GM18511 (cell line): ENCODE data around the gene HNRNPA2B1.
"Not testable (repeated sequence)": the region's sequence is repeated elsewhere in the genome, so short reads cannot be mapped to it uniquely, and the experiment has no call there.

ENCODE experiments used
- ATAC-seq: cut with Tn5 transposase; IDR thresholded peaks from one replicate; pipeline ENCODE4 v1.9.1; 2021; ENCODE audit warnings: mild to moderate bottlenecking, moderate library complexity; ENCODE audit not compliant: unreplicated experiment

HNRNPA2B1 gene

DNA sequence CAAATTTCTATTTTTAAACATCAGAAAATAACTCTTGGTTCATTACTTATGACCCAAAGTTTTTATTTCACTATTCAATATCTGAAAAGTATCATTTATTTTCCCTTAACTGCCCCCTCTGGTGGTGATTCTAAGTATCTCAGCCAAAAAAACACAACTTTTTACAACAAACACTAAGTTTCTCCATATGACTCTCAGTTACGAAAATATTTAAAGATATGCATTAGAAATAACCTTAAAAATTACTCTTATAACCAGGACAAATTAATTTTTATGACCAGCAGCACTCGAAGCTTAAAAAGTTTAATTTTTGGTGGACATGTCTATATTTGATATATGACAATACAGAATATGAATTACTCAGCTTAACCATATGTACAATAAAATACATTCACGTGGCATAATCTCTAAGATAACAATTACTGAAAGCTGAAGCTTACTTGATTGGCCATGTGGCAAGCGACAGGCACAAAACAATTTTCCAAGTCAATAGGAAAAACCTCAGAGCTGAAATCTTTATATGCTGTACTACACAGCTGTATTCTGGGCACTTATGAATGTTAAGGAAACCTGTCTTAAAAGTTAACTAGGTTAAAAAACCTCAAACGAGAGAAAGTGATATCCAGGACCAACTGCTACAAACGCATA, 2.3 kb downstream of the HNRNPA2B1 start:
- ATAC-seq = no peak

- no peak for ATAC-seq
Measured at GRCh38 chr7:26197153-26198115, 3.1 kb downstream of the HNRNPA2B1 start.

DNA sequence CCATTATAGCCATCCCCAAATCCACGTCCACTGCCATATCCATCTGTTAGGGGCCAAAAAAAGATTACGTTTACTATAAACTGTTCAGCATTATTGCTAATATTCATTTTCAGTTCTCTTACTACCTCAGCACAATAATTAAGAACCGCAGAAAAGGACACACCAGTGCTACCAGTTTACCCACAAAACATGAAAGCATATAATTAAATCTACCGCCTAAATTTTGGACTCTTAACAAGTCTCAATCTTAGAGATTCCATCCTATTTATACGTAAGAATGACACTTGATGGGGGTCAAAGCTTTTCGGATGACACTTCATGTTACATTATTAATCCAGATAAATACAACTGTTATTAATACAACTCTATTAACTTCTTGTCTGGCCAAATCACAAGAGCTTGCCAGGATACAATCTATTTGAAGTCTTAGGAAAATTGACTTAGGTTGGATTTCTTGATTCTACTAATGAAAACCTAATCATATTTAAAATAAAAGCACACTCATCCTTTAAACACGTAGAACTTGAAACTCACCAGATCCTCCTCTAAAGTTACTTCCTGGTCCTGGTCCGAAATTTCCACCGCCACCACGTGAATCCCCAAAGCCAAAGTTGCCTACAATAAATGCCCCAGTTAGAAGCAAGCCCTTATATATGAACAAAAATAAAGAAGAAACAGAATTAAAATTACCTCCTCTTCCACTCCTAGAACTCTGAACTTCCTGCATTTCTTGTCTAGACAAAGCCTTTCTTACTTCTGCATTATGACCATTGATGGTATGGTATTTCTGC, 4.5 kb downstream of the HNRNPA2B1 start:
- ATAC-seq = no peak

DNA sequence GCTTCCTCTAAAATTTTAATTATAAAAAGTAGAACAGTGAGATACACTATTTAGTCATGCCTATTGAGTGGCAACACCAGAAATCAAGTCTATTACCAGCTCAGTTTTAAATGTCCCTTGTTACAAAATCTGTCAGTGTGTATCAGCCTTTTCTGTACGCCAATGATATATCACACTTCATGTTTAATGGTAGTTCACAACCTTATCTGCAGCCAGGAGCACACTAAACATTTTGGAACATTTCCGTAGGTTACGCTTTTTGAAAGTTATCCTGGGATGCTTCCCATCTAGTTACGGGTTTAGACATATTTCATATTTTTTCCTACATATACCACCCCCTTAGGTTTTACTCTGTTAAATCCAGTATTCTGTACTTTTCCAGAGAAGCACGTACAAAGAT, 5.4 kb downstream of the HNRNPA2B1 start:
- ATAC-seq = no peak

GRCh38 chr7:26194764-26195163, 5.8 kb downstream of the HNRNPA2B1 start:
- ATAC-seq = not testable (repeated sequence)

DNA sequence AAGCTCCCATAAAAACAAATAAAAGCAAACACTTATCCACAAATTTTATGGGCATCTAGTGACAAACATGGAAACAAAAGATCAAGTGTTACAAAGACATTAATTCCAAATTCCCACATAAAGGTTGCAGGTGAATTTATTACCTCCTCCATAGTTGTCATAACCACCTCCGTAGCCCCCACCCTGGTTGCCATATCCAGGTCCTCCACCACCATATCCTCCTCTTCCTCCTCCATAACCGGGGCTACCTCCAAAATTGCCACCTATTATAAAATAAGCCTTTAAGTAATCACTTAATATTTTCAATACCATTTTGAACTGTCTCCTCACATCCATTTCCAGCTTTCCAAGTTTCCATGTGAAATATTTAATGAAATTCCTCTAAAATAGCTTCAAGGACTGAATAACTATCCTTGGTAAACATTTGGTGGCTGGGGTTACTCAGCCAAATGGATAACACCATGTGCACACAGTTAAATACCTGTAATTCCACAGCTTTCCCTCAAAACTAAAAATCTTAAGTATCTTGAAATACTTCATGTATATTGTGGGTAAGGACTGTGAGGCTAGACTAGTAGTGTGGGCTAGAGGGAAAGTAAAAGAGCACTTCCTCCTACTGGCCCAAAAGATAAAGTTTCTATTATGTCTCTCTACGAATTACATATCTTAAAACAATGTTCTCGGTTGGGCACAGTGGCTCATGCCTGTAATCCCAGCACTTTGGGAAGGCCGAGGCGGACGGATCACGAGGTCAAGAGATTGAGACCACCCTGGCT, 6.9 kb downstream of the HNRNPA2B1 start:
- ATAC-seq = no peak

- ATAC-seq = no peak
Measured at GRCh38 chr7:26192485-26193087, 8.0 kb downstream of the HNRNPA2B1 start.

DNA sequence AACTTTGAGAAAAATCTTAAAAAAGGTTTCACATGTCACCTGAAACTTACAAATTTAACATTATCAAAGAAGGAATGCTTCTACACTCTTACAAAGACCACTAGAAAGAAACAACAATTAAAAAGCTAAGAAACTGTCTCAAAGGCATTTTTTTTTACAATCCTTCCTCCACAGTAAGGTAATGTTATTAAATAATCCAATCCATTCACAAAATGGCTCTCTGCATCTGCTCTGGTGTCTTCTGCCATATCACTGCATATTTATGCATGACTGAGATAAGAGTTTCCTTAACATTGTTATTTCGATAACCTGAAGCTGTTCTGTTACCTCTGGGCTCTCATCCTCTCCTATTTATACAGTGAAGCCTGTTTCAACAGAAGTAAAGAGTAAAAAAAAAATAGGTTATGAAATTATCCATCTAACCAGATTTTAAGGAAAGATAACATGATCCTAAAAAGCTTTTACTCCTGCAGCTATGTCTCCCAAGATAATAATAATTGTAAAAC, 8.5 kb downstream of the HNRNPA2B1 start:
- no peak for ATAC-seq

DNA sequence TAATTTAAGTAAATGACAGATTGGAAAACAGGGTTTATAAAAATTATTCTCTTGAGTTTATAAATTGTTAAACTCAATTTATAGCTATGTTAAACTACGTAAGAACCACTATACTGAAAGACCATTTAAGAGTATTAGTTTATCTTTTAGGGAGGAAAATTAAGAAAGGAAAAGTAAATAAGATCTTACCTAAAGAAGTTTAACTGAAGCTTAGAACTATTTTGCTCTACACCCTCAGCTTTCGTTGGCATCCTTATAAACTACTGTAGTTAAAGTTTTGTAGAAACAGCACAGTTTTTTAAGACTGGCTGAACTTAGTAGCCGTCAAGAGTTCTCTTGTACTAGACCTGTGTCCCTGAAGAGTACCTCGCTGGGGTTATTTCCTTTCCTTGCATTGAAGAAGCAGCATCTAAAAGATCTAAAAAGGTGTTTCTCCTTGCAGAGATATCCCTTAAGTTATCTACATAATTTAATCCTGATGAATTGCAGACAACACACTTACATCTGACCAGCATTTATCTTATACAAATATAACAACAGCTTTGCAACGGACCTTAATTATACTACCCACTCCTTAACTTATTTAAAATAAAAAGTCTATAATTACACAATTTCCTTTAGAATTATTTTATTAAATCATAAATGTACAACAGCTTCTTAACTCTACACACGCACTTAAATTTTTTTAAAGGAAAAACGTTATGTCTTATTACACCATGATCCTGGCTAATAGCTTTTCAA, 9.1 kb downstream of the HNRNPA2B1 start:
- ATAC-seq = no peak

DNA sequence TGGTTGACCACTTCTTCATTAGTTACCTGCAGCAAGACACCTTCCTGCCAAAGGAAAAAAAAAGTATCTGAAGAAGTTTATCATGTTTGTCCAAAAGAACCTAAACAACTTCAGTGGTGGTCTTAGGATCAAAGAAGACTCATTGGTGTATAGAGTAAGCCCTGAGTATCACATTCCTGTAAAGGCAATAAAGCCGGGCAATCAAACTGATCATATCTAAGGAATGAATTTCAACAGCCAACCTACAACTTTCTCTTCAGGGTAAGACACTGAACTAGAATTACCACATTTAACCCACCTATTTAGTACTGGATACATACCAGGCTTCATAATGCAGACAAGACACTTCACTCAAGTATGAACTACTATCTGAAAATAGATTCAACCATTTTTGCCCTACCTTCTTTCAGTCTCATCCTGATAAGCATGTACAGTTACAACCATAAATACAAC, 10.1 kb downstream of the HNRNPA2B1 start:
- ATAC-seq = no peak

DNA sequence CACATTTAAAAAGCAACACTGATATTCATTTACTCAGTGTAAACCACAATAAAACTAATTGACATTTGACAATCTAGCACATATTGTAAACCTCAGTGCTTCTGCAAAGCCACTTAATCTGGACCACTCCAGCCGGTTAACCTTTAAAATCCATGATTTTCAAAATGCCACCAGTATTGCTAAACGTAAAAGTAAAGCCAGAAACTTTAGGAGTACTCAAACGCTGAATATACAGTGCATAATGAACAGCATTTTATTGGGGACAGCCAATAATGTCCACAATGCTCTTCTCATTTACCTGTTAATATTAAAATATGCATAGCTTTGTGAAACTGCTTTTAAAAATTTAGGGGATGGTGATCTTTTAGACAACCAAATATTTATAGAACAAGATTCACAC, 10.8 kb downstream of the HNRNPA2B1 start:
- no peak for ATAC-seq

GRCh38 chr7:26188957-26189541, 11.5 kb downstream of the HNRNPA2B1 start:
- no peak for ATAC-seq

GRCh38 chr7:26188206-26188956, 12.2 kb downstream of the HNRNPA2B1 start:
- ATAC-seq = no peak

- ATAC-seq = no peak
Measured at GRCh38 chr7:26187380-26188205, 13.0 kb downstream of the HNRNPA2B1 start.

DNA sequence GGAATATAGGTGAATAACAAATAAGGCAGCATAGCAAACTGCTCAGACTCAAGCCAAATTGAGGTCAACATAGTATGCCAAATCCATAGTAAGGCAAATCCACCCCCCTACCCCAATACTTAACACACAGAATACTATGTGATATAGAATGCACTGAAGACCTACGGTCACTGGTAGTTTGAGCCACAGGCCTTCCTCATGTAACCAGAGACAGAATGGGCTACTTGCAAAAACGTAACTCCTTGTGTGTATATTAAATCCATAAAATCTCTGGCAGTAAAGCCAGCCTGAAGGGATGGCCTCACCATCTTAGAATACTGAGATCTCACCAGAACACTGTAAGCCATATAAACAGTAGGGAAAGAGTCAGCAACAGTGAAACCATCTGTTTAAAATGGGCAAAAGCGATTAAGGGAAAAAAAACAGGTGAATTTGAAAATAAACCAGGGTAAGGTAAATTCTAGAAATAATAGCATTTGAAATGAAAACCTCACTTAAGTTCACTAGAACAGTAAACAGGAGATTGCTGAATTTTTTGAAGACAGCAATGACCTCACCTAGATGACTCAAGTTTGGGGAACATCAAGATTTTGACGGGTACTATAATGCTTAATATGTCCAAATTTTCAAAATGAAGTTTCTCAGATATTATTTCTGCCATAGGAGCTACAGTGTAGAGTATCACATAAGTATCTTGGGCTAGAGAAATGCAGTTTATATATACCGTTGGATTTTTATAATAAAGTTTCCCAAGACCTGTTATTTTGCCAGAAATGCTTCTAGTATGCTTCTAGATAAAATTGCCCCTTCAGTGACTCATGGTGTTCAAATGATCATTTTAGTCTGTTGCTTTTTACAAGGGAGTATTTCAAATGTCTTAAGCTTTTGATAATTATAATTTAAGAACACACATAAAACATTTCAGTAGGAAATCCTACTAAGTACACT, 13.9 kb downstream of the HNRNPA2B1 start:
- no peak for ATAC-seq

- ATAC-seq = no peak
Measured at GRCh38 chr7:26185844-26186180, 14.7 kb downstream of the HNRNPA2B1 start.
